IPS-18a (cell line): ENCODE results near the gene DOCK7.
"Not testable (repeated sequence)": the region's sequence is repeated elsewhere in the genome, so short reads cannot be mapped to it uniquely, and the experiment has no call there.

Experiments
- H3K27ac ChIP-seq: one replicate; pipeline ENCODE4 v1.5.1; 2013; ENCODE audit warnings: low read length
- H3K27me3 ChIP-seq: one replicate; pipeline ENCODE4 v1.6.1; 2013; ENCODE audit warnings: mild to moderate bottlenecking, low read length; ENCODE audit not compliant: control insufficient read depth, insufficient read depth
- H3K36me3 ChIP-seq: one replicate; pipeline ENCODE4 v1.6.1; 2013; ENCODE audit warnings: low read depth, low read length; ENCODE audit not compliant: control insufficient read depth
- H3K4me1 ChIP-seq: one replicate; pipeline ENCODE4 v1.6.1; 2013; ENCODE audit warnings: low read depth, low read length; ENCODE audit not compliant: control insufficient read depth
- H3K4me3 ChIP-seq: one replicate; pipeline ENCODE4 v1.5.1; 2013; ENCODE audit warnings: low read length
- H3K9ac ChIP-seq: one replicate; pipeline ENCODE4 v1.6.1; 2013; ENCODE audit warnings: mild to moderate bottlenecking, low read length, moderate library complexity
- H3K9me3 ChIP-seq: one replicate; pipeline ENCODE4 v1.6.1; 2013; ENCODE audit warnings: low read depth, low read length; ENCODE audit not compliant: control insufficient read depth

Gene DOCK7

DNA sequence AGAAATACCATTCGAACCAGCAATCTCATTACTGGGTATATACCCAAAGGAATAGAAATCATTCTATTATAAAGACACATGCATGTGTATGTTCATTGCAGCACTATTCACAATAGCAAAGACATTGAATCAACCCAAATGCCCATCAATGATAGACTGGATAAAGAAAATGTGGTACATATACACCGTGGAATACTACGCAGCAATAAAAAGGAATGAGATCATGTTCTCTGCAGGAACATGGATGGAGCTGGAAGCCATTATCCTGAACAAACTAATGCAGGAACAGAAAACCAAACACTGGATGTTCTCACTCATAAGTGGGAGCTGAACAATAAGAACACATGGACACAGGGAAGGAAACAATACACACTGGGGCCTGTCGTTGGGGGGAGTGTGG lies 116.7 kb downstream of the DOCK7 start:
- not testable (repeated sequence) for H3K4me1 ChIP-seq, H3K27ac ChIP-seq, H3K9ac ChIP-seq, H3K36me3 ChIP-seq, H3K27me3 ChIP-seq, H3K4me3 ChIP-seq, H3K9me3 ChIP-seq

DNA sequence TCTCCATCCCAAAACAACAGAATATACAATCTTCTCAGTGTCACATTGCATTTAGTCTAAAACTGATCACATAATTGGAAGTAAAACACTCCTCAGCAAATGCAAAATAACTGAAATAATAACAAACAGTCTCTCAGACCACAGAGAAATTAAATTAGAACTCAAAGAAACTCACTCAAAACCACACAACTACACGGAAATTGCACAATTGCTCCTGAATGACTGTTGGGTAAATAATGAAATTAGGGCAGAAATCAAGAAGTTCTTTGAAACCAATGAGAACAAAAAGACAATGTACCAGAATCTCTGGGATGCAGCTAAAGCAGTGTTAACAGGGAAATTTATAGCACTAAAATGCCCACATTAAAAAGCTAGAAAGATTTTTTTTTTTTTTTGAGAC lies 120.3 kb downstream of the DOCK7 start:
- H3K27me3 ChIP-seq, H3K4me1 ChIP-seq, H3K36me3 ChIP-seq, H3K9ac ChIP-seq, H3K27ac ChIP-seq, H3K9me3 ChIP-seq, H3K4me3 ChIP-seq: not testable (repeated sequence)

DNA sequence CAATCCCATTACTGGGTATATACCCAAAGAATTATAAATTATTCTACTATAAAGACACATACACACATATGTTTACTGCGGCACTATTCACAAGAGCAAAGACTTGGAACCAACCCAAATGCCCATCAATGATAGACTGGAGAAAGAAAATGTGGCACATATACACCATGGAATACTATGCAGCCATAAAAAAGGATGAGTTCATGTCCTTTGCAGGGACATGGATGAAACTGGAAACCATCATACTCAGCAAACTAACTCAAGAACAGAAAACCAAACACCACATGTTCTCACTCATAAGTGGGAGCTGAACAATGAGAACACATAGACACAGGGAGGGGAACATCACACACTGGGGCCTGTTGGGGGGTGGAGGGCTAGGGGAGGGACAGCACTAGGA lies 121.0 kb downstream of the DOCK7 start:
- not testable (repeated sequence) for H3K27me3 ChIP-seq, H3K9me3 ChIP-seq, H3K27ac ChIP-seq, H3K4me3 ChIP-seq, H3K4me1 ChIP-seq, H3K9ac ChIP-seq, H3K36me3 ChIP-seq

DNA sequence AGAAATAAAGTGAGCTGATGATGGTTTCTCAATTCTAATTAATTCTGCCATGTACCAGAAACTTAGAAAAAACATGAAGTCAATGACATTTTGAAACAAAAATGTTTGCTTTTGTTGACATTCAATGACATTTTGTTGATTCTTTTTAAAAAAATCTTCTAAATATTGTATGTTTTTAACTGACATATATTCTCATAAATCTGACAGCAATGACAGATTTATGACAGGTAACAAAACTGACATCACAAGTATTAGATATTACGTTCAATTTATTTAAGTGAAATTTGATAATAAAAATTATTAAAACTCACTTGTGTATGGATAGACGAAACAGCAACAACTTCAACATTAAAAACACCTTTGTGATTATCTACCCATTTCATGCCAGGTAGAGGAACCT lies 126.9 kb downstream of the DOCK7 start:
- Histone ChIP-seq H3K27me3 (no peaks in the 10 kb centered on the region), H3K36me3 (no peaks in the 10 kb centered on the region), H3K4me1 (no peaks in the 10 kb centered on the region), H3K4me3 (no peak overlapping the region), H3K9me3 (no peaks in the 10 kb centered on the region), H3K27ac (no peak overlapping the region), H3K9ac (no peak overlapping the region)

- peaks cover 1% of the 10 kb centered on the region for H3K36me3 ChIP-seq
- no peaks in the 10 kb centered on the region for H3K27me3 ChIP-seq
- no peak overlapping the region for H3K27ac ChIP-seq
- H3K9ac ChIP-seq = no peak overlapping the region
- H3K4me1 ChIP-seq = no peaks in the 10 kb centered on the region
- H3K9me3 ChIP-seq = no peaks in the 10 kb centered on the region
- no peak overlapping the region for H3K4me3 ChIP-seq
Measured at GRCh38 chr1:62544570-62544969, 143.6 kb downstream of the DOCK7 start.

DNA sequence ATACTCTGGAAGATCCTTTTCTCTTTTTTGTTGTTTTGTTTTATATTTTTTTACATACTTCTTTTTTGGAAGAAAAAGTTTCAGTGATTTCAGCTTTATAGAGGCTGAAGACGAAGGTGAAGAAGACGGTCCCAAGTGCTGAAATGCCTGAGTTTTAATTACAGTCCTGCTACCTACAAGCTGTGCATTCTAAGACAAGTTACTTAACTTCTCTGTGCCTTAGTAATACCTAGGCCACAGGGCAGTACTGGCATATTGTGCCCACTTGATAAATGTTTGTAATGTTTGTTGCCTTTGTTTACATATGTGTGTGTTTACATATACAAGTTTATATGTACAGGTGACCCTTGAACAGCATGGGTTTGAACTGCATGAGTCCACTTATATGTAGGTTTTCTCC lies 147.1 kb downstream of the DOCK7 start:
- peaks cover 9% of the 10 kb centered on the region for H3K36me3 ChIP-seq
- H3K4me3 ChIP-seq = no peak overlapping the region
- no peaks in the 10 kb centered on the region for H3K9me3 ChIP-seq
- no peak overlapping the region for H3K27ac ChIP-seq
- H3K4me1 ChIP-seq = peaks cover 13% of the 10 kb centered on the region
- no peak overlapping the region for H3K9ac ChIP-seq
- no peaks in the 10 kb centered on the region for H3K27me3 ChIP-seq

GRCh38 chr1:62539028-62539447 lies 149.1 kb downstream of the DOCK7 start:
- Histone ChIP-seq H3K4me1 (peaks cover 13% of the 10 kb centered on the region), H3K27ac (no peak overlapping the region), H3K4me3 (no peak overlapping the region), H3K9me3 (no peaks in the 10 kb centered on the region), H3K27me3 (no peaks in the 10 kb centered on the region), H3K9ac (no peak overlapping the region), H3K36me3 (peaks cover 15% of the 10 kb centered on the region)

DNA sequence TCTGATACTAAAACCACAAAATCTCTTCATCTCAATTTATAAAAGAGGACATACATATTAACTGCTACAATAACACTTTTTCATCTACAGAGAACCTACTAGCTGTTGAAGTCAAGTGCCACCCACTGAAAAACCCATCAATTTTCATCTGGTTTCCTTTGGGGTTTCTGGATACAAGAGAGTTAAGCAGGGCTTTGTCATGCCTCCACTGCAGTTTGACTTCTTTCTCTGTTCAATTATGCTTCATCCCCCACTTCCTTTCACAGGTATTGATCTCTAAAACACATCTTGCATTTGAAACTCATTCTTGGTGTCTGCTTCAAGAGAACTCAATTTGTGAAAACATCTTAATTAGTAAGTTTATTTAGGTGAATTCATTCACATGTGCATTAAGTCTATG lies 151.3 kb downstream of the DOCK7 start:
- Histone ChIP-seq H3K36me3 (peaks cover 20% of the 10 kb centered on the region), H3K9ac (no peak overlapping the region), H3K27ac (no peak overlapping the region), H3K4me3 (no peak overlapping the region), H3K4me1 (peaks cover 13% of the 10 kb centered on the region), H3K9me3 (no peaks in the 10 kb centered on the region), H3K27me3 (no peaks in the 10 kb centered on the region)

- Histone ChIP-seq H3K36me3 (peaks cover 14% of the 10 kb centered on the region), H3K9ac (no peak overlapping the region), H3K27me3 (no peaks in the 10 kb centered on the region), H3K9me3 (no peaks in the 10 kb centered on the region), H3K4me3 (no peak overlapping the region), H3K27ac (no peak overlapping the region), H3K4me1 (peaks cover 3% of the 10 kb centered on the region)
Measured at GRCh38 chr1:62530516-62531154, 157.6 kb downstream of the DOCK7 start.

- H3K27me3 ChIP-seq = no peaks in the 10 kb centered on the region
- H3K4me3 ChIP-seq = no peak overlapping the region
- no peaks in the 10 kb centered on the region for H3K9me3 ChIP-seq
- H3K4me1 ChIP-seq = peaks cover 3% of the 10 kb centered on the region
- H3K9ac ChIP-seq = no peak overlapping the region
- peaks cover 10% of the 10 kb centered on the region for H3K36me3 ChIP-seq
- no peak overlapping the region for H3K27ac ChIP-seq
Measured at GRCh38 chr1:62529227-62529626, 159.0 kb downstream of the DOCK7 start.

GRCh38 chr1:62528015-62528414 lies 160.2 kb downstream of the DOCK7 start:
- Histone ChIP-seq H3K9me3 (no peaks in the 10 kb centered on the region), H3K36me3 (peaks cover 6% of the 10 kb centered on the region), H3K9ac (no peak overlapping the region), H3K4me3 (no peak overlapping the region), H3K27me3 (no peaks in the 10 kb centered on the region), H3K27ac (no peak overlapping the region), H3K4me1 (peaks cover 3% of the 10 kb centered on the region)

- not testable (repeated sequence) for H3K36me3 ChIP-seq, H3K9ac ChIP-seq, H3K9me3 ChIP-seq, H3K4me3 ChIP-seq, H3K27me3 ChIP-seq, H3K27ac ChIP-seq, H3K4me1 ChIP-seq
Measured at GRCh38 chr1:62527346-62527745, 160.8 kb downstream of the DOCK7 start.
